Measurements from ENCODE around the gene GALNT13. TPM values are rescaled to one million over a fixed set of nuclear protein-coding genes. Genes with fewer than 3 reads are reported as not detected.

Gene GALNT13
- total RNA-seq, 1 donor from 2014 or later: 2.0 TPM

DNA sequence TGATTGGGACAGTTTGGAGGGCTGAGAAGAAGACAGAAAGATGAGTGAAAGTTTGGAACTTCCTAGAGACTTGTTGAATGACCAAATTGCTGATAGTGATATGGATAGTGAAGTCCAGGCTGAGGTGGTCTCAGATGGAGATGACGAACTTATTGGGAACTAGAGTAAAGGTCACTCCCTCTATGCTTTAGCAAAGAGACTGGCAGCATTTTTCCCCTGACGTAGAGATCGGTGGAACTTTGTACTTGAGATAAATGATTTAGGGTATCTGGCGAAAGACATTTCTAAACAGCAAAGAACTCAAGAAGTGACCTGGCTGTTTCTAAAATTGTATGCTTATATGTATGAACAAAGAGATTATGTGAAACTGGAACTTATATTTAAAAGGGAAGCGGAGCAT is 605.6 kb downstream of the GALNT13 start:
- no peak overlapping the region for H2AFZ ChIP-seq (ENCODE audit: low read depth, low read length)
- FAIRE-seq: no peak
- H3K4me3 ChIP-seq (ENCODE audit: insufficient read depth, low read depth, low read length): no peak overlapping the region
- H3K79me2 ChIP-seq (ENCODE audit: insufficient read depth, low read length): no peaks in the 10 kb centered on the region
- no peak overlapping the region for H3K9ac ChIP-seq (ENCODE audit: low read length)
- Mint-ChIP-seq H3K4me1 (ENCODE audit: low read depth, unreplicated experiment) (no peaks in the 10 kb centered on the region), H3K36me3 (ENCODE audit: low read depth, unreplicated experiment) (no peaks in the 10 kb centered on the region), H3K4me3 (ENCODE audit: unreplicated experiment) (no peak overlapping the region), H3K27me3 (ENCODE audit: low read depth, unreplicated experiment) (no peaks in the 10 kb centered on the region), H3K27ac (ENCODE audit: unreplicated experiment) (no peak overlapping the region), H3K9me3 (ENCODE audit: unreplicated experiment) (no peaks in the 10 kb centered on the region)
- H3K27ac ChIP-seq (ENCODE audit: low read depth, low read length): no peak overlapping the region
- no peaks in the 10 kb centered on the region for H3K9me3 ChIP-seq (ENCODE audit: insufficient read depth, low read depth, low read length)
- H3K4me2 ChIP-seq (ENCODE audit: low read length): no peak overlapping the region
- TF ChIP-seq EZH2 (IDR thresholded peaks at IDR 0.05; ENCODE audit: insufficient read depth, low read length): no peak
- TF ChIP-seq, protein P1, sequence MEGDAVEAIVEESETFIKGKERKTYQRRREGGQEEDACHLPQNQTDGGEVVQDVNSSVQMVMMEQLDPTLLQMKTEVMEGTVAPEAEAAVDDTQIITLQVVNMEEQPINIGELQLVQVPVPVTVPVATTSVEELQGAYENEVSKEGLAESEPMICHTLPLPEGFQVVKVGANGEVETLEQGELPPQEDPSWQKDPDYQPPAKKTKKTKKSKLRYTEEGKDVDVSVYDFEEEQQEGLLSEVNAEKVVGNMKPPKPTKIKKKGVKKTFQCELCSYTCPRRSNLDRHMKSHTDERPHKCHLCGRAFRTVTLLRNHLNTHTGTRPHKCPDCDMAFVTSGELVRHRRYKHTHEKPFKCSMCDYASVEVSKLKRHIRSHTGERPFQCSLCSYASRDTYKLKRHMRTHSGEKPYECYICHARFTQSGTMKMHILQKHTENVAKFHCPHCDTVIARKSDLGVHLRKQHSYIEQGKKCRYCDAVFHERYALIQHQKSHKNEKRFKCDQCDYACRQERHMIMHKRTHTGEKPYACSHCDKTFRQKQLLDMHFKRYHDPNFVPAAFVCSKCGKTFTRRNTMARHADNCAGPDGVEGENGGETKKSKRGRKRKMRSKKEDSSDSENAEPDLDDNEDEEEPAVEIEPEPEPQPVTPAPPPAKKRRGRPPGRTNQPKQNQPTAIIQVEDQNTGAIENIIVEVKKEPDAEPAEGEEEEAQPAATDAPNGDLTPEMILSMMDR (IDR thresholded peaks at IDR 0.05; ENCODE audit: insufficient read depth, low read depth, low read length): no peak
- H4K20me1 ChIP-seq (ENCODE audit: insufficient read depth, low read length): no peaks in the 10 kb centered on the region
- H3K27me3 ChIP-seq (ENCODE audit: insufficient read depth, low read length): no peaks in the 10 kb centered on the region
- no peaks in the 10 kb centered on the region for H3K36me3 ChIP-seq (ENCODE audit: insufficient read depth, low read length)
- no peak for DNase-seq (ENCODE audit: low read depth)
- H3K4me1 ChIP-seq (ENCODE audit: insufficient read depth, low read length): no peaks in the 10 kb centered on the region

DNA sequence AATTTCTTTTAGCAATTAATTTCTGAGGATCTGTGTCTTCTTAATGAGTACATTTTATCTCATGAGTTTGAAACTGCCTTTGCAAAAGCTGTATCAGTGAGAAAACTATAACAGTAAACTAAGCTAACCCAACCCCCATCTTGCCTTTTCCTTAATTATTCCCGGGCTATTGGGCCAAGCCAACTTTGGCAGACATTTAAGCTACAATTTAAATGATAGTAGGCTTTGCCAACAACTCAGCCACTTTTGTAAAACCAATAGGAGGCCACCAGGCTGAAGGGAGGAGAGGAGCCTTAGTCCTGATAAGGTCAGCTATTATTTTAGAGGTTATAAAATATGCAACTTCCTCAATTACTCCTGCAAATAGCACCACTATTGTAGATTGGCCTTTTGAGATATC is 608.8 kb downstream of the GALNT13 start:
- Mint-ChIP-seq H3K27ac (ENCODE audit: unreplicated experiment) (no peak overlapping the region), H3K4me3 (ENCODE audit: unreplicated experiment) (no peak overlapping the region), H3K27me3 (ENCODE audit: low read depth, unreplicated experiment) (no peaks in the 10 kb centered on the region), H3K36me3 (ENCODE audit: low read depth, unreplicated experiment) (no peaks in the 10 kb centered on the region), H3K4me1 (ENCODE audit: low read depth, unreplicated experiment) (no peaks in the 10 kb centered on the region), H3K9me3 (ENCODE audit: unreplicated experiment) (no peaks in the 10 kb centered on the region)
- H4K20me1 ChIP-seq (ENCODE audit: insufficient read depth, low read length): no peaks in the 10 kb centered on the region
- H3K9me3 ChIP-seq (ENCODE audit: insufficient read depth, low read depth, low read length): no peaks in the 10 kb centered on the region
- no peak for DNase-seq (ENCODE audit: low read depth)
- no peaks in the 10 kb centered on the region for H3K36me3 ChIP-seq (ENCODE audit: insufficient read depth, low read length)
- TF ChIP-seq, protein P1 (IDR thresholded peaks at IDR 0.05; ENCODE audit: insufficient read depth, low read depth, low read length): no peak
- no peak for TF ChIP-seq EZH2 (IDR thresholded peaks at IDR 0.05; ENCODE audit: insufficient read depth, low read length)
- H3K4me3 ChIP-seq (ENCODE audit: insufficient read depth, low read depth, low read length): no peak overlapping the region
- H3K27me3 ChIP-seq (ENCODE audit: insufficient read depth, low read length): no peaks in the 10 kb centered on the region
- H3K27ac ChIP-seq (ENCODE audit: low read depth, low read length): no peak overlapping the region
- H2AFZ ChIP-seq (ENCODE audit: low read depth, low read length): no peak overlapping the region
- H3K79me2 ChIP-seq (ENCODE audit: insufficient read depth, low read length): no peaks in the 10 kb centered on the region
- H3K4me2 ChIP-seq (ENCODE audit: low read length): no peak overlapping the region
- no peaks in the 10 kb centered on the region for H3K4me1 ChIP-seq (ENCODE audit: insufficient read depth, low read length)
- FAIRE-seq: no peak
- H3K9ac ChIP-seq (ENCODE audit: low read length): no peak overlapping the region

DNA sequence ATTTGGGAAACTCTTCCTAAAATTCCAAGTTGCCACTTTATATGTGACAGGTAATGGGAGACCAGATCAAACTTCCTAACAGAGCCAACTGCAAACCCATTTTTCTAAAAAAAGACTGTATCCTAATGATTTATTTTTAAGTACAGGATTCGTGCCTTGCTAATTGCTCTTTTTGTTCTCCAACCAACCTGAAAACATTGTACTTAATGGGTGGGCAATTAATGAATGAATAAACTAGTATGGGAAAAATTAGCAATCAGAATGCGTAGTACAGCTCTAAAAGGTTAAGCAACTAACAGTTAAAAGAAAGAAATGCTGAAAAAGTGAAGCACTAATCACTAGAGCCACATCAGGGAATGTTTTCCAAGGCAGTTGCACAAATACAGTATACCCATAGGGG is 609.6 kb downstream of the GALNT13 start:
- Mint-ChIP-seq H3K36me3 (ENCODE audit: low read depth, unreplicated experiment) (no peaks in the 10 kb centered on the region), H3K4me3 (ENCODE audit: unreplicated experiment) (no peak overlapping the region), H3K4me1 (ENCODE audit: low read depth, unreplicated experiment) (no peaks in the 10 kb centered on the region), H3K9me3 (ENCODE audit: unreplicated experiment) (no peaks in the 10 kb centered on the region), H3K27me3 (ENCODE audit: low read depth, unreplicated experiment) (no peaks in the 10 kb centered on the region), H3K27ac (ENCODE audit: unreplicated experiment) (no peak overlapping the region)
- Histone ChIP-seq H3K27ac (ENCODE audit: low read depth, low read length) (no peak overlapping the region), H3K9ac (ENCODE audit: low read length) (no peak overlapping the region), H3K9me3 (ENCODE audit: insufficient read depth, low read depth, low read length) (no peaks in the 10 kb centered on the region), H3K4me2 (ENCODE audit: low read length) (no peak overlapping the region), H3K4me3 (ENCODE audit: insufficient read depth, low read depth, low read length) (no peak overlapping the region), H2AFZ (ENCODE audit: low read depth, low read length) (no peak overlapping the region), H3K27me3 (ENCODE audit: insufficient read depth, low read length) (no peaks in the 10 kb centered on the region), H4K20me1 (ENCODE audit: insufficient read depth, low read length) (no peaks in the 10 kb centered on the region), H3K79me2 (ENCODE audit: insufficient read depth, low read length) (no peaks in the 10 kb centered on the region), H3K36me3 (ENCODE audit: insufficient read depth, low read length) (no peaks in the 10 kb centered on the region), H3K4me1 (ENCODE audit: insufficient read depth, low read length) (no peaks in the 10 kb centered on the region)
- no peak for DNase-seq (ENCODE audit: low read depth)
- TF ChIP-seq EZH2 (IDR thresholded peaks at IDR 0.05; ENCODE audit: insufficient read depth, low read length): no peak
- FAIRE-seq: no peak
